Stimulated activated CD8-positive, alpha-beta memory T cell treated with anti-CD3 and anti-CD28 coated beads, Interleukin-7, amount 100 ng/mL, for 48 hours (primary cell): Measurements from ENCODE around the gene TBX18.

Experiments used
- DNase-seq, 2 donors: peaks; one replicate each; pipeline ENCODE4 v3.0.0-alpha.2; 2020; ENCODE audit warnings: low read depth in 1 of 2; ENCODE audit errors: extremely low read depth in 1 of 2

TBX18 gene

GRCh38 chr6:84752118-84752850 lies 12.1 kb downstream of the TBX18 start:
- no peak for DNase-seq

DNA sequence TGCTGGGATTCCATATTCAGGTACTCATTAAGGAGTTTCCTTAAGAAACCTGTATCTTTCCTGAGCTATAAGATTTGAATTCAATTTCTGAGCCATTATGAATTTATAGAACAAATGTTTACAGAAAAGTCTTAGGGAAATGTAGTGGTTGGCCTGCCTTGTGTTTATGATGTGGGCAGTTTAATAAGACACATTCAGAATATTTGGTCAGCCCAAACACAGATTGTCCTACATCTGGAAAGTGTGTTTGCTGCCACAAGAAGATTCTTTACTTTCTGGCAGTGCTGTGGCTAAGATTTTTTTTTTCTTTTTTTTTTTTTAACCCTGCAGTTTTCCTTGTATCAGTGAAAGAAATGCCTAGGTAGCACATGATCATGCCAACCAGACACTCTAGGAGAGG lies 15.2 kb downstream of the TBX18 start:
- DNase-seq, result no peak

- DNase-seq, result no peak
Measured at GRCh38 chr6:84748376-84748775, 16.0 kb downstream of the TBX18 start.

GRCh38 chr6:84743616-84744015 lies 20.8 kb downstream of the TBX18 start:
- no peak for DNase-seq

DNA sequence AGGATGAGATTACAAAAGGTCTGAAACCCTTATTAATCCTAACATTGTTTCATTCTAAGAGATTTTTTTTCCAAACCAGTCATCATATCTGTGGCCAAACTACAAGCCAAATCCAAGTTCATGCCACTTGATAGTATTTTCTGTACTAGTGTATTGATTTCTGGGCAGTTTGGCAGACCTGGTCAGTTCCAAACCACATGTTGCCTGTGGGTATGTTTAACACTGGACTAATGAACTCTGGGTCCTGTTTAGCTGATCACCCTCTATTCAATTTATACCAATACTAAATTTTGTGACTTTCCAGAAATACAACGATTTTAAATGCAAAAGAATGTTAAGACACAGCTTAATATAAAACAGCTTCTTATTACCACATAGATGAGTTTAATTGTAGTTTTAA lies 24.0 kb downstream of the TBX18 start:
- DNase-seq, result no peak

DNA sequence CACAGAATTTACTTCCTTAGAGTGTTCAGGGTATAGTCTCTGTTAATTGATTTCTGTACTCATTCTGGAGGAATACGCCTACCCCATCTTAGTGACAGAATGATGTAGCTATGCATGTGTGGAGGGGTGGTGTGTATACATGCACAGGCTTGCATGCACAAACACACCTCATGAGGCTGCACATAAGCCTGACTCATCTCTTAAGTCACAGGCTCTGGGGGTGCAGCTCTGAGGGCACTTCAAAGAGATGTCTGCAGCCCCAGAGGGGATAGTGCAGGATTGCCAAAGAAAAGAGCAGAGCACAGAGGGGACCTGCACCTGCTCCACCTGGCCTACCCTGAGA lies 24.6 kb downstream of the TBX18 start:
- no peak for DNase-seq

DNA sequence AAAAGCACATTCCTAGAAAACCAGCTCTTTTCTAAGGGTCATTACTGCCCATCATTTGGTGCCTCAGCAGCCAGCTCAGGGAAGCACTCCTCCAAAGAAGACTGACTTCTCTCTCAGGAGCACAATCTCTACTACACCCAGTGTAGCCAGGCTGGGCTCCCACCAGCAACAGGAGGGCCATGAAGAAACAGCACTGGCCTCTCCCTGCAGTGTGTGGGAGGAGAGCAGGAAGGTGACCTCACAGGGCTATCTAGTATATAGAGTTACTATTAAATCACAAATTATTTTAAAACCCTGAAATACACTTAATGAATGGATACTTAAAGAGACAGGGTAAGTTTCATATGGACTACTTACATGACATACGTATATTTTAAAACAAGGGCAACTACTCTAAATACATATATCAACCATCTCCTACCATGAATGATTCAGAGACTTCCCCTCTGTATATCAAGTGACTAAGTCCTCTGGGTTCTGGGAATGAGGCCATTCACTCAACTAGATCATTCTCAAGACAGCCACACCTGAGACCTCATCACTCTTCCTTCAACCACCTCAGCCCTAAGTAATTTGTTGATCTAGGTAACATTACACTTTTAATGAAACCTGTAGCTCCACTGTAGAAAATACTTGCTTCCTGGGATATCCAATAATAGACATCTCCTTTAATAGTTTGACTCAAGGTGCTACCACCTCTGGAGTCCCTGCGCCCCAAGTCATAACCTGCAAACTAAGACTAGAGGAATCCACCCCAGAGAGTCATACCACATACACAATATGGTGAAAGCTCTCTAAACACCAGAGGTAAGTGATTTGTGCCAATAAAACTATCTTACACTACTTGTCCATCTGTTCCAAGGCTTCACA lies 25.2 kb downstream of the TBX18 start:
- DNase-seq, result no peak

DNA sequence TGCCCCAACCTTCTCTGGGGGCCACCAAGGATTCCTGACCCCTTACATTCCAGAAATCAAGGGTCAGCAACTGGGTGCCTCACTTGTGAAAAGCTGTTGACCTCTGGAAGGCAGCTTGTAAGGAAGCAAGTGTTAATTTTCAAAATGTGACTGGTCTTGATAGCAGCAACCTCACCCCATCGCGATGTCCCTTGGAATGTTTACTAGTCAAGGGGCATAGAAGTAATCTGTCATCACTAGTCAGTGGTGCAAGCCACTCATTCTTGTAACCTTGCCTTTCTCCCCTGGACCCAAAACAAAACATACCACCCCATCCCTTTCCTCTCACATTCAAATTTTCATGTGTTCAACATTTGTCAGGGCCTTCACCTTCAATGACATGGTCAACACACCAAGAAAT lies 30.5 kb downstream of the TBX18 start:
- DNase-seq, result no peak

- no peak for DNase-seq
Measured at GRCh38 chr6:84731901-84732300, 32.5 kb downstream of the TBX18 start.

- DNase-seq, result no peak
Measured at GRCh38 chr6:84731401-84731800, 33.0 kb downstream of the TBX18 start.

- DNase-seq, result no peak
Measured at GRCh38 chr6:84728602-84729001, 35.8 kb downstream of the TBX18 start.

- DNase-seq, result no peak
Measured at GRCh38 chr6:84719152-84719551, 45.2 kb downstream of the TBX18 start.

DNA sequence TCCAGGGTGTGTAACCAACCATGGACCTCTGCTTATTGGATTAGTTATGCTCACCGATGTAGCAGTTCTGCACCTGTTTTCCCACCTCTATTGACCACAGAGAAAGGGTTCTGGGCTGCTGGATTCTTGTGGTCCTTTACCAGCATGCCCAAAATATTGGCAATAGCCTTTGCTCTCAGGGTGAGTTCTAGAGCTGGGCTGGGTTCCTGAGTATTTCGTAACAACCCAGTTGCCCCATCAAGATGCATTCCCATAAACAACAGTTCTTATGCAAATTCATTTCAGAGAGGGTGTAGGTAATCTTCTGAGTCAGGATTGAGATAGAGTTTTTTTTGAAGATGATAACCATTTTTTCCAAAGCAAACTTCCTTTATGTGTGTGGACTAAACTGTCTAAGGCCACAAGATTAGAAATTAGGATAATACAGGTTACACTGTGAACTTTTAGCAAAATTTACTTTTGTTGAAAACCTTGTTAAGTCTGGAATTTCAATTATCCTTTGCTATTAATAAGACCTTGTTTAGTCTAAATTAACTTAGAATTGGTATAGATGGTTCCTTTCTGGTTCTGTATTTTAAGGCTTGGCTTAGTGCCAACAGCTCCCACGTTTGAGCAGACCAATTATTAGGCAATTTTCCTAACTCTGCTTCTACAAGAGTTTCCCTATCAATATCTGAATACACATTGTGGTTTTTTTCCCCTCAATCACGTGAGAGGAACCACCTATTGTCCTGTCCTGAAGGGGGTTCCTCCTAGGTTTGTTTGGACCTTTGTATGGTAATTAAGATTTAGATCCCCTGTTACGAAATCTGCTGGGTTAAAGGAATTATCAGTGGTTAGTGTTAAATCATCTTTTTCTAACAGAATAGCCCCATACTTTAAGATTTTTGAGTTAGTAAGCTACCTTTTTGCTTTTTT lies 46.1 kb downstream of the TBX18 start:
- no peak for DNase-seq

DNA sequence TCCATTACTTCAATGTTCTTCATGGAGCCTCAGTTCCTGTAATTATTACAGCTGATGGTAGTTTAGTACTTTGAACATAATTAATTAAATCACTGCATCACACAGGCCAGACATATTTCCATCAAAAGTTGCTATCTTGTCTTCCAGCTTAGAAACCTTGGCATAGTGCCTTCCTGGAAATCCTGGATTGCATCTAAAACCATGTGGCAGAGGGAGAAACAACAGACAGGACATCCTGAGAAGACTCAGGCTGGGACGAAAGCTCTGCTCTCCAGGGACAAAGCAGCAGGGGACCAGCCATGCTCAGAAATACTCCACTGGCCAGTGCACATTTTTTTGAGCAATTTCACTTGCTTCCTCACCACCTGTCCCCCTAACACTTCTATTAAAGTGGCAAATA lies 55.3 kb downstream of the TBX18 start:
- no peak for DNase-seq

DNA sequence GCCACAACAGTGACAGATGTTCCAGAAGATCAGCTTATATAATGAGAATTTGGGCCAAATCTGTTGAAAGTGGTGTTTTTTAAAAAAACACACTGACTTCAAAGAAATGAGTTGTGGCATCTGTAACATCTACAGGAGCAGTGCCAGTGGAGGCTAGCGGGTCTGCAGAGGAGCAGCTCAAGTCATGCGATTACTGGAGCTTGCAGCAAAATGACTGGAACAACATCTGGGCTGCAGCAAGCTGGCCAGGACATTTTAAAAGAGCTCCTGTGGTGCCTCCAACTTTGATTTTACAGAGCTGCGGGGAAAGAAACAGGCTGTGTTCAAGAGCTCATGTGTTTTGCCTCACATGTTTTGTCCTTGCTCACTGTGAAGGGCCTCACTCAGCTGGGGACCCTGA lies 57.2 kb downstream of the TBX18 start:
- DNase-seq, result no peak

DNA sequence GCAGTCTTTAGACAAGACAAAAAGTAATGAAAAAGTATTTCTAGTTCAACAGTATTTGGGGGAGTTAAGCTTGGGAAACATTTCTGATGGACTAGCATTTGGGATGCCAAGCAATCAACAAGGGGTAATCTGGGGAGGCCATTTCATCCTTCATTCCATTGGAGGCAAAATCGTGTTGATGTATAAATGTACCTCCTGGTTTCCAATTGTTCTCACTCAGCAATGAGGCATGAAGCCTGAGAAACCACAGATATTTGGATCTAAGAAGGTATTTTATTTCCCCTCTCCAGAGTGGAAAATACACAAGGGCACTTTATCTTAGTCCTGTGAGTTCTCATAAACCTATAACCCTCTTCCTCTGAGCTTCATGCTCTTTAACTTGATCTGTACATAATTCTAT lies 68.2 kb downstream of the TBX18 start:
- DNase-seq, result no peak

DNA sequence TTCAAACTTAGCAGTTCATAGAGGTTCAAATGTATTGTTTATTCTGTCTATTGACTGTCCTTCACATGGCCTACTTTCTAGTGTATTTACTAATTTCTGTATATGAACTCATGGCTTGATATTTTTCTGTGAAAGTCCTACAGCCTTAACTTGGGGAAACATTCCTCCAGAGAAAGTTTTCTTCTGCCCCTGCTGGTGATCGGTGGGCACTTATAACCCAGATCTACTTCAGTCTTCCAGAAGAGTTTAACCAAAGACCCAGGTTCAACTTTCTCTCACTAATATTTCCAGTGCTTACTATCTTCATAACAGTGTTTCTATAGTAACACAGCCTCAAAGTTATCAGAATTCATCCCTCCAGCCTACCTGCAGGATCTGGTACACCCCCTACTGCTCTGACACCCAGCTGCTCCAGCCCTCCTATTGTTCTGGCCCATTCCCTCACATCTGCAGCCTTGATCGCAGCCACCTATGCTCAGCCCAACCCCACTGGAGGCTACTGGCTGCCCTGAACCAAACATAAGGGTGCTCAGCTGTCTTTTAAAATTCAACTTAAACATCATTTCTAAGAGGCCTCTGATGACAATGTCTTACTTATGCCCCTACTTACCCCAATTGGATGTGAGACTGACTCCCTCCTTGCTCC lies 72.3 kb downstream of the TBX18 start:
- DNase-seq, result no peak

DNA sequence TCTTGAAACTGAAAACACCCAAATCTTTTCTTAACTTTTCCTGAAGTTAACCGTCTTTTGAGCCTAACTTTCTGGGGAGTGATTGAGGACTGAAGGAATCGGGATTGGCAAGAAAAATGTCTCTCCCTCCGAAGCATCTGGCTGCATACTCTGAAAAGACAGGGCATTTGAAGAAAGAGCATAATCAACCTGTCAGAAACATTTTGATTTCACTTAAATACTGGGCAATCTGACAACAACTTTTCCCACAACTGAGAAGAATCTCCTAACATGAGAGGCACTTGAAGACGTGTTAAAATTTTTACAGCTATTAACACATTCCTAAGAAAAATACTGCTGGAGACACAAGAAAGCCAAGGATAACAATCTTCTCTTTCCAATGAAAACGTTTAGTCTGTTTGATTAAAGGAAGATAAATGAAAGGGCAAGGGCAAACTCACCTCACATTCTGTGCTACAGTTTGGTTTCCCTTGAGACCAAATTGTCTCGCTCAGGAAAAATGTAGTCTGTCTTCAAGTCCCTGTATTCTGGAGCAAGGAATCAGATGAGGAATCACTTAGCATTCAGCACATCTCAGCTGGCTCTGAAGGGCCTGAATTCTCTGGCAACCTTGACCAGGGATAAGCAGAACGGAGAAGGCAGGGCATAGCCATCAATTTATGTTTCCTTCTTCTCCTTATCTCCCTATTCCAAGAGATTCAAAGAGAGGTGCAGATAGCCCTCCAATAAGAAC lies 76.1 kb downstream of the TBX18 start:
- DNase-seq, result no peak

- DNase-seq, result no peak
Measured at GRCh38 chr6:84687431-84687830, 77.0 kb downstream of the TBX18 start.

GRCh38 chr6:84685983-84686584 lies 78.3 kb downstream of the TBX18 start:
- no peak for DNase-seq
